OCI-LY1 (cell line): ENCODE results near the gene PZP.

Source experiments
- CTCF ChIP-seq: fragments of 200-600 bp; sonication (generic), shearing (Covaris generic); IDR thresholded peaks from 2 replicates; pipeline ENCODE4 v1.5.1; 2017; ENCODE audit warnings: mild to moderate bottlenecking, antibody characterized with exemption, low read length, moderate library complexity, mixed read lengths
- EZH2 ChIP-seq: fragments of 200-600 bp; sonication (generic), shearing (Covaris generic); IDR thresholded peaks from 2 replicates; pipeline ENCODE4 v1.8.0; 2017; ENCODE audit warnings: borderline replicate concordance, mixed run types, mild to moderate bottlenecking, antibody characterized with exemption, low read length, moderate library complexity, mixed read lengths

GRCh38 chr12:9208229-9208628 lies at the start of gene PZP:
- no peak for TF ChIP-seq CTCF
- no peak for TF ChIP-seq EZH2
